HUDEP-2 (cell line): ENCODE data around the gene SPNS1.

Source experiments
- DNase-seq, 76 experiments: peaks; one replicate each; lab custom pipeline; 2025; ENCODE audit not compliant: unreplicated experiment in 76 of 76; lab: John Stamatoyannopoulos, UW

SPNS1 gene

DNA sequence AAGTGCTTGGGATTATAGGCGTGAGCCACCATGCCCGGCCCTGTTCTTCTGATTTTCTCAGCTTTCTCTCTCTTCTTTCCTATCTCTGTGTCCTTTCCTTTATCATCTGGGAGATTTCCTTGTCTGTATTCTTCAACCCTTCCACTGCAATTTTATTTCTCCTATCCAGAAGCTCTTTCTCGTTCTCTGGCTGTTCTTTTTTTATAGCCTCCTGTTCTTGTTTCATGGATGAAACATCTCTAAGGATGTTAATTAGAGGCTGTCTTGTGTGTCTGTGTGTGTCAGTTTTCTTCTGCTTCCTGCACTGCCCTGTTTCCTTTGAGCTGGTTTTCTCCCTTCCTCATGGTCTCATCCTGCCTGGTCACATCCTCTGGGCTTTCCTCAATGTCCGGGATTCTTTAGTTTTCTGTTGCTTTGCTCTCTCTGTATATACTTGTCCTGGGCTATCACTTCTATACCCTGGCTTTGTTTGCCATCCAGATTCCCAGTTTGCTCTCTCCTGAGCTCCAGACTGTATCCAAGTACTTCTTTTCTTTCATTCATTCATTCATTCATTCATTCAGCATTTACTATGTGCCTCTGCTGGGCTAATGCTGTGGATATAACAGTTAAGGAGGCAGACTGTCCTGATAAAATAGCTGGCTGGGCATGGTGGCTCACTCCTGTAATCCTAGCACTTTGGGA is 12.7 kb downstream of the SPNS1 start:
- no peak for DNase-seq

DNA sequence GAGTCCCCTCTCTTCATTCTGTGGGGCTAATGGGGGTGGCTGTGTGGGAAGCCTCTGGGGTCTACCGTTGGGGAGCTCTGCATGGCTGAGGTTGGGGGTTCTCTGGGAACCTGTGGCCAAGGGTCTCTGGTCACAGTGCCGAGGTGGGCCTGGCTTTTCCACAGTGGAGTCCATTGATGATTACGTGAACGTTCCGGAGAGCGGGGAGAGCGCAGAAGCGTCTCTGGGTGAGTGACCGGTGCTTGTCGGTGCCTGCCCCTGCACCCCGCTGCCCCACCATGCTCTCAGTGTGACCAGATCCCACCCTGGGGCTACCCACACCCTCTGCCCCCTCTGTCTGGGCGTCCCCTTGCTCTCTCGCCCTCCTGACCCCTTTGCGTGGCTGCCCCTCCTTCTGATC is 14.8 kb downstream of the SPNS1 start:
- no peak for DNase-seq

DNA sequence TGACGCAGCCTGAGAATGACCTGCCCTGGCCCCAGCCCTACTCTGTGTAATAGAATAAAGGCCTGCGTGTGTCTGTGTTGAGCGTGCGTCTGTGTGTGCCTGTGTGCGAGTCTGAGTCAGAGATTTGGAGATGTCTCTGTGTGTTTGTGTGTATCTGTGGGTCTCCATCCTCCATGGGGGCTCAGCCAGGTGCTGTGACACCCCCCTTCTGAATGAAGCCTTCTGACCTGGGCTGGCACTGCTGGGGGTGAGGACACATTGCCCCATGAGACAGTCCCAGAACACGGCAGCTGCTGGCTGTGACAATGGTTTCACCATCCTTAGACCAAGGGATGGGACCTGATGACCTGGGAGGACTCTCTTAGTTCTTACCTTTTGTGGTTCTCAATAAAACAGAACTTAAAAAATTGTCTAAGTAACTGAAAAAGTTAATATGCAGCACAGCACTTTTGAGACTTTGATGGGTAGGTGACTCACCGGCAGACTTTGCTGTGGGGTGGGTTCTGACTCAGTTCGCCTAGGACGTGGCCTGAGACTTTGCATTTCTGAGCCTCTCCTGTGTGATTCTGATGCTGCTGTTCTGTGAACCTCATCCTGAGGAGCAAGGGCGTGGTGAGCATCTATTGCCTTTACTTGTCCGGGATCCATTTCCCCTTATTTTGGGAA is 15.9 kb downstream of the SPNS1 start:
- DNase-seq = no peak

DNA sequence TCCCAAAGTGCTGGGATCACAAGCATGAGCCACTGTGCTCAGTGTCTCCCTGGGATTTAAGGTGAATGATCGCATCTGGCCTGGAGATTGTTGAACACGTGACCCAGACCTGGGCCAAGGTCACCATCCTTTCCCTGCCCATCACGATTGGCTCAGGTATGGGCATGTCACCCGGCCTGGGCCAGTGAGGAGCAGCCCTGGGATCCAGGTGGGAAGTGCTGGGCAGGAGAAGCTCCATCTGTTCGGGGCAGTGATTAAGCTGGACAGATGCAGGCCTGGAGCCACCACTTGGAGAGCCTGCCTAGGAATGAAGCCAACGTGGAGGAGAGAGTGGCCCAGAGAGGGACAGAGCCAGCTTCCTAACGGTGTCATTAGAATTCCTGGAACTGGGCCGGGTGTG is 17.1 kb downstream of the SPNS1 start:
- no peak for DNase-seq

DNA sequence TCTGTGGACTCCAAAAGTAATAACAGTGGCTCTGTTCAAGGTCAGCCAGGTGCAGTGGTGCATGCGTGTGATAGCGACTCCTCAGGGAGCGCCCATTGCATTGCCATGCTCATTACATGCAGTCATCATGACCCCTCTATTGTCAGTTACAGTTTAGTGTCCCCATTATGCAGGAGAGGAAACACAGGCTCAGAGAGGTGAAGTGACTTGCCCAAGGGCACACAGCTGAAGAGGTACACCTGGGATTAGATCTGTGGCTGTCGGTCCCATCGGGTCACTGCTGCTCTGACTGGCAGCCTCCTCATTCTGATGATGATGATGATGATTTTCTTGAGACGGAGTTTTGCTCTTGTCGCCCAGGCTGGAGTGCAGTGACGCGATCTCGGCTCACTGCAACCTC is 17.9 kb downstream of the SPNS1 start:
- no peak for DNase-seq

DNA sequence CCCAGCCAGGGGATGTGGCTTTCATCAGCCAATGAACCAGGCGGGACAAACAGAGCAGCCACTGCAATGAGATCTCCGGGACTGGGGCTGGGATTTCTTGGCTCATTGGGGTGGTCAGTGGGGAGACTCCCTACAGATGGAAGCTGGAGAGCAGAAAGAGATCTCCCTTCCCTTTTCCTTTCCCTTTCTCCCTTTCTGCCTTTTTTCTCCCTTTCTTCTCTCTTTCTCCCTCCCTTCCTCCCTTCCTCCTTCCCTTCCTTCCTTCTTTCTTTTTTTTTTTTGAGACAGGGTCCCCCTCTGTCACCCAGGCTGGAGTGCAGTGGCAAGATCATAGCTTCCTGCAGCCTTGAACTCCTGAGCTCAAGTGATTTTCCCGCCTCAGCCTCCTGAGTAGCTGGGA is 24.3 kb downstream of the SPNS1 start:
- no peak for DNase-seq

DNA sequence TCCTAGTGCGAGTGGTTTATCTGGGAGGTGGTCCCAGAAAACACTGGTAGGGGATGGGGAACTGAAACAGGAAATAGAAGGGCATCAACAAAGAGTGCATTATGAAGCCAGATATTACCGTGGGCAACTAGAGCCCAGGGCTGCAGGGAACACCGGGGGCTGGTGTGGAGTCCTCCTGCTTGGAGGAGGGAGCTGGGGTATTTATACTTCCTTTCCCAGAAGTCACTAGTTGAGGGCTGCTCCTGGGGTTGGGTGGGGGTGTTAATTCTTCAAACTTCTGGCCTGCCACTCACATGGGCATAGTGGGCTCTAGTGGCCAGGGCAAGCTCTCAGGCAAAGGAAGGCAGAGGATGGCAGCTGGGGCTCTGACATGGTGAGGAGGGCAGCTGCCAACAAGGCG is 25.0 kb downstream of the SPNS1 start:
- DNase-seq = no peak

DNA sequence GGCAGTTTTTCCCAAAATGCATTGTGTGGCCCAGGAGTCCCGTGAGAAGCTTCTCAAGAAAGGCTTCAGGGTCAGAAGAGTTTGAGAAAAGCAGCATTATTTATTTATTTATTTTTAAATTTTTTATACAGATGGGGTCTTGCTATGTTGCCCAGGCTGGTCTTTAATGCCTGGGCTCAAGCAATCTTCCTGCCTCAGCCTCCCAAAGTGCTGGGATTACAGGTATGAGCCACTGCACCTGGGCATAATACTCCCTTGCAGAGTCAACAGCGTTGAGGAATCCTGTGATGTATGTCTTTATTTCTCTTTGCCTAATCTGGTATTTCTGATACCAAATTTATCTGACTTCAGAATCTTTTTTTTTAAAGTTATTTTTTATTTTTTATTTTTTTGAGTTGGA is 25.4 kb downstream of the SPNS1 start:
- no peak for DNase-seq

DNA sequence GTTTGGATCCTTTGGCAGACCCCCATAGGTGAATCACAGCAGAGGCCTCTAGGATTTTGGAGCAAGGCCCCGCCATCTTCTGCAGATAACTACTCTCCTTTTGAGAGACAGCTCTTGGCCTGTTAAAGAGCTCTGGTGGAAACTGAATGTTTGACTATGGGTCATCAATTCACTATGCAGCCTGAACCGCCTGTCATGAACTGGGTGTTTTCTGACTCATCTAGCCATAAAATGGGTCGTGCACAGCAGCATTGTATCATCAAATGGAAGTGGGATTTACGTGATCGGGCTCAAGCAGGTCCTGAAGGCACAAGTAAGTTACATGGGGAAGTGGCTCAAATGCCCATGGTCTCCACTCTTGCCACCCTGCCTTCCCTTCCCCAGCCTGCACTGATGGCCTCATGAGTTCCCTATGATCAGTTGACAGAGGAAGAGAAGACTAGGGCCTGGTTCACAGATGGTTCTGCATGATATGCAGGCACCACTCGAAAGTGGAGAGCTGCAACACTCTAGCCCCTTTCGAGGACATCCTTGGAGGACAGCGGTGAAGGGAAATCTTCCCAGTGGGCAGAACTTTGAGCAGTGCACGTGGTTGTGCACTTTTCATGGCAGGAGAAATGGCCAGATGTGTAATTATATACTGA is 30.0 kb downstream of the SPNS1 start:
- peak in 4 of 76 experiments; percentile 10 to 25 (median 18) for DNase-seq

DNA sequence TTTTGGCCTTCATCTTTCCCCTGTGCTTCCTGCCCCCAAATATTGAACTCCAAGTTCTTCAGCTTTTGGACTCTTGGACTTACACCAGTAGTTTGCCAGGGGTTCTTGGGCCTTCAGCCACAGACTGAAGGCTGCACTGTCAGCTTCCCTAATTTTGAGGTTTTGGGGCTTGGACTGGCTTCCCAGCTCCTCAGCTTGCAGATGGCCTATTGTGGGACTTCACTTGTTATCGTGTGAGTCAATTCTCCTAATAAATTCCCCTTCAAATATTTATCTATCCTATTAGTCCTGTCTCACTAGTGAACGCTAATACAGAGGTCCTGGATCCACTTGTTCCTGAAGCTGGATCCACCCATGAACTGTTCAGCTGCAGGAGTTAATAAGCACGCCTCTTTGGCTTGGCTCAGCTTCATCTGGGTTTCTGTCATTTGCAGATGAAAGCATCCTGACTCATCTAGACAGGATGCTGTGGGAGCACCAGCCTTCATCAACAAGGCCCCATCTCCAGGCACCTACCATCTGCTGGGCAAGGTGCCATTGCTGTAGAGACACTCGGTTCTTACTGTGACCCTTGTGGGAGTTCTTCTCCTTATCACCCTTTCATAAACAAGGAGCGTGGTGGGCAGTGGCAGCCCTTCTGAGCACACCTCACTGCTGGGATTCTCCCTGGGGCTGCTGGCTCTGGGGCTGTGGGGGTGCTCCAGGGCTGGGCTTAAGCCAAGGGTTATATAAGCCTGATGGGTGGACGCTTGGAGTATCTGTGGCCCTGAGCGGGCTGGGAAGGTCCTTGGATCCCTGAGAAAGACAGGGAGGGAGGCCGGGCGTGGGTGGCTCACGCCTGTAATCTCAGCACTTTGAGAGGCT is 33.4 kb downstream of the SPNS1 start:
- peak in 75 of 76 experiments; percentile 15 to 95 (median 81) for DNase-seq

DNA sequence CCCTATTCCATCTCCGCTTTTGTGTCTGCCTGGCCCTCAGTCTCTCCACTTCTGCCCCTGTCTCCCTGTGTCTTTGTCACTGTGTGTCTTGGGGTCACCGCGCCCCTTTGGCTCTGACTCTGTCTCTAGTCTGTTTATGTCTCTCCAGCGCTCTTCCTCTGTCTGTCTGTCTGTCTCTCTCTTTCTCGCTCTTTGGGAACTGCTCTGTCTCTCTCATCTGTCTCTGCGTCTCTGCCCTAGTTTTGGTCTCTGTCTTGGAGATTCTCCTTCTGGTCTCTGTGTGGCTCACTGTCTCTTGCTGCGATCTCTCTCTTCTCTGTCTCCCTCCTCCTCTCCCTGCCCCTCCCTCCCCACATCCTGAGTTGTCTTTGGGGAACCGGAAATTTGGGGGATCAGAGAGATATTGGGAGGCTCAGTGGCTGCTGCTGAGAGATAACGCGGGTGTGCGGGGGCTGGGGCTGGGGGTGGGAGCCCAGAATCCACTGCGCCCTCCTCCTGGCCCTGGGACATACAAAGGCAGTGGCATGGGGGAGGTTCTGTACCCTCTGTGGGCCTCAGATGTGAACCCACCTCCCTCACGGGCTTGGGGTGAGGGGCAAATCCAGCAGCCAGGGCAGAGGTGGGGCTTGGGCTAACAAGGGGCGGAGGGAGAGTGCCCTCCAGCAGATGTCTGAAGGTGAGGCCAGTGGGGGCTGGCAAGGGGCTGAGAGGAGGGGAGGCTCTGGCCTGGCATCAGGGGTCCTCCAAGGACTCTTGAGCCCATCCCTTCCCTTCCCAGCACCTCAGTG is 34.7 kb downstream of the SPNS1 start:
- peak in 75 of 76 experiments; percentile 31 to 96 (median 88) for DNase-seq

DNA sequence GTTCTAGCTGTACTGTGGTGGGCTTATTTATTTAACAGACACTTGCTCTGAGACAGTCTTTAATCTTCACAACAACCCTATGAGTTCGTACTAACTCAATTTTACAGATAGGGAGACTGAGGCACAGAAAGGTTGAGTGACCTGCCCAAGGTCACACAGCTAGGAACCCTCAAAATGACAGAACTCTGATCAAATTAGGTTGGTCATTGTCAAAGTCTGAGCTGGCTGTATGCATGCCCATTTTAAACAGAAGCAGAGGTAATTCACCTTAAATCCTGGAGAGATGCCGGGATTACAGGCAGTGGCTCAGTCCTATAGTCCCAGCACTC is 35.2 kb downstream of the SPNS1 start:
- no peak for DNase-seq

DNA sequence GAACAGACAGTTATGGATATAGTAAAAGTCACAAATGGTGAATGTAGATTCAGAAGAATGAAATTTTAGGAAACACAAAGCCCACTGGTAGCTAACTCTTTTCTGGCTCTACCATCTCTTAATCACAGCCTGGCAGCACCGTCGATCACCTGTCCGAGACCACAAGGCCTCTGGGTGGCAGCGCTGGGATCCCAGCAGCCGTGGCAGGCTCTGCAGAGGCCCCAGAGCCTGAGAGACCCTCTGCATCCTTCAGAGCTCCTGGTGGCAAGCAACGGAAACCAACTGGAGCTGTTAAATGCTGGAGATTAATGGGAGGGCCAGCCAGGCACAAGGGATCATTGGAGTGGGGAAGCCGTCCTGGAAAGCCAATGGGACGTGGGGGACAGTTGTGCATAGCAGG is 36.5 kb downstream of the SPNS1 start:
- DNase-seq = peak in 11 of 76 experiments; percentile 3 to 27 (median 9)

DNA sequence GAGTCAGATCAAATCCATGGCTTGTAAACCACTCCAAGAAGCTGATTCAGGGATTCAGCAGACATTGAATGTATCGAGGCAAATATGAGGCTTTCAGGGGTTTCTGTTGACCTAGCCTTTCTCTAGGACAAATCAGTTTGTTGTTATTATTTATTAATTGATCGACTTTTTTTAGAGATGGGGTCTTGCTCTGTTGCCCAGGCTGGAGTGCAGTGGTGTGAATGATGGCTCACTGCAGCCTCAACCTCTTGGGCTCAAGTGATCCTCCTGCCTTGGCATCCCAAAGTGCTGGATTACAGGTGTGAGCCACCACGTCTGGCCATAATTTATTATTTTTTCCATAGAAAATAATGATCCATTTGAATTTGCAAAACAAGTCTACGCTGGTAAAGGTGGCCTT is 37.3 kb downstream of the SPNS1 start:
- DNase-seq = no peak

DNA sequence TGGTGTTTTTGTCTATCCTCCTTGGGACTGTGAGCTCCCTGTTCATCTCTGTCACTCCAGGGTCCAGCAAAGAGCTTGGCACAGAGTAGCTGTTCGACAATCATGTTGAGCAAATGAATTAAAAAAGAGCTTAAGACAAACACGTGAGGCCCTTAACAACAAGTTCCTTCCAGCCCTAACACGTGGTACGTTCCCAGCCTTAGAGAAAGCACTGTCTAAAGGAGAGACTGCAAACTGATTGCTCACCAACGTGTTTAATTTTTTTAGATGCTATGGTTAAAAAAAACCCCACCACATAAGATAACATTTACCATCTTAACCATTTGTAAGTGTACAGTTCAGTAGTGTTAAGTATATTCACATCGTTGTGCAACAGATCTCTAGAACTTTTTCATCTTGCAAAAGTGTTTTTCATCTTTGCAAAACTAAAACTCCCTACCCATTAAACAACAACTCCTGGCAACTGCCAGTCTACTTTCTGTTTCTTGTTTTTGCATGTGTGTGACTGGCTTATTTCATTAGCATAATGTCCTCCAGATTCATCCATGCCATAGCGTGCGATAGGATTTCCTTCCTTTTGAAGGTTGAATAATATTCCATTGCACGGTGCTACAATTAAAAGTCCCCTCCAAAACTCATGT is 38.5 kb downstream of the SPNS1 start:
- DNase-seq = no peak

DNA sequence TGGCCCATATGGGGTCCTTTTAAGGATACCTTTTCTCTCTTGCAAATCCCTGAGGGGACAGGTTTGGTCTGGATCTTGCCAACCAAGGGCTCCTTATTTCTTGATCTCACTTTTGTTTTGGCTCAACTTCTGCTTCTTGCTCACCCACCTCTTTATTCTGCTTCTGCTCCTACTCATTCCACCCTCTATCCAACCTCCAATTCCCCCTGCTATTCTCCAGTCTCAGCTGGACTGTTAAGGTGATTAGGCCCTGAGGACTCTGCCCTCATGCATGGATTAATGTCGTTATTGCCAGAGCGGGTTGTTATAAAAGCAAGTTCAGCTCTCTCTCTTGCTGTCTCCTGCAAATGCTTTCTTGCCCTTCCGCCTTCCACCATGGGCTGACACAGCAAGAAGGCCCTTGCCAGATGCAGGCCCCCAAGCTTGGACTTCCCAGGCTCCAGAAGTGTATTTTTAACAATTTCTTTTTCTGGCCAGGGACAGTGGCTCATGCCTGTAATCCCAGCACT is 40.0 kb downstream of the SPNS1 start:
- no peak for DNase-seq

DNA sequence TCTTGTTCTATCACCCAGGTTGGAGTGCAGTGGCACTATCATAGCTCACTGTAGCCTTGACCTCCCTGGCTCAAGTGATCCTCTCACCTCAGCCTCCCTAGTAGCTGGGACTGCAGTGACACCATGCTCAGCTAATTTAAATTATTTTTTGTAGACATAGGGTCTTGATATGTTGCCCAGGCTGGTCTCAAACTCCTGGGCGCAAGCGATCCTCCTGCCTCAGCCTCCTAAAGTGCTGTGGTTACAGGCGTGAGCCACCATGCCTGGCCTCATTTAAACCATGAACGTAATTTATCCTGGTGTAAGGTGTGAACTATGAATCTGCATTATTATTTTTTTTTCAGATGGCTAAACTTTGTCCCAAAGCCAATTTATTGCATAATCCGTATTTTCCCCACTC is 47.6 kb downstream of the SPNS1 start:
- no peak for DNase-seq

DNA sequence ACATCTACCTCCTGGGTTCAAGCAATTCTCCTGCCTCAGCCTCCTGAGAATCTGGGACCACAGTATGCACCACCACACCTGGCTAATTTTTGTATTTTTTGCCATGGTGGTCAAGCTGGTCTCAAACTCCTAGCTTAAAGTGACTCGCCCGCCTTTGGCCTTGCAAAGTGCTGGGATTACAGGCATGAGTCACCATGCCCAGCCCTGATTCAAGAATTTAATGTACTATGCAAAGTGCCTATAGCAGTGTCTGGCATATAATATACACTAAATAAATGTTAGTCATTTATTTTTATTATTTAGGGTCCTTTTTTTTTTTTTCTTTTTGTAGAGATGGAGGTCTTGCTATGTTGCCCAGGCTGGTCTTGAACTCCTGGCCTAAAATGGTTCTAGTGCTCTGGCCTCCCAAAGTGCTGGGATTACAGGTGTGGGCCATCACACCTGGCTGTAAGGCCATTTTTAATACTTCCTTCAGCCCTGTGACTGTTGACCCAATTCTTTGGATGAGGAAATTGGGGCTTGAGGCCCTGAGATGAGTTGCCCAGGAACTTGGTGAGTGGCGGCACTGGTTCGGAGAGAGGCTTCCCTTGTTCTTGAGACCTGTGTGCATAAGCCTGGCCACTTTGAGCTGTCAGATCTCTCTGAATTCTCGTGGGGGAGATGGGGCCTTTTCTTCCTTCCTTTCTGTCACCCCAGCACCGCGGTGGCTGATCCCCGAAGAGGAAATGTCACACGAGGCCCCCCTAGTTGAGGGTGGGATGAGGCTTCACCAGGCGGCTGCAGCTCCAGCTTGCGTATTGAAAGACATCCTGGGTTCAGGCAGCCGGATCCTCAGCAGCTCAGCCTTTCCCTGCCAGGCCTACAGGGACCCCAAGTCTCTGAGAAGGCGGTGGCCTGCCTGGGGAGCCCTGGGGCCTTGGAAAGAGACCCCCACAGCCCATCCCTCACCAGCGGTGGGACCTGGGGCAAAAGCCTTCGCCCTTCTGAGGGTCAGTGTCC is 49.0 kb downstream of the SPNS1 start:
- DNase-seq = peak in 1 of 76 experiments; percentile 7

DNA sequence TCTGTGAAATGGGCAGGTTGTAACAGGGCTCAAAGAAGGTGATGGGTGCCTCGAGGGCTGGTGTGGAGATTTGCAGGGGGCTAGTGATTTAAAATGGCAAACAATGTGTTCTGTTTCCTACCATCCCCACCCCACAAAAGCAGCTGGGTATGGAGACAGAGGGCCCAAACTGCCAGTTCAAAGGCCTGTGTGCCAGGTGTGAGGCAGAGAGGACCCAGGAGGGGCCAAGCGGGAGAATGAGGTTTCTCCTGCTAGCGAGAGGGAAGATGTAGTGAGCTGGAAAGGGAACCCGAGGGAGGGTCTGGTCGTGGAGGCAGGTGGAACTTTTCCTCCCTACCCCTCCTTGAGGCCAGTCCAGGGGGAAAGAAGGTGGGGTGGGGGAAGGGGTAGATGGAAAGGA is 49.7 kb downstream of the SPNS1 start:
- no peak for DNase-seq
